ENCODE results near the gene MYH11. TPM values are rescaled to one million over a fixed set of nuclear protein-coding genes. Genes with fewer than 3 reads are reported as not detected.

The MYH11 gene
- total and polyA plus RNA-seq, 10 of the 15 experiments (the other 5 are each of a cell fraction or from before 2014, with no cell fraction given) = 0.01 to 1.9 (median 0.13) TPM; not detected in 1

GRCh38 chr16:15781650-15782049, 75.2 kb downstream of the MYH11 start:
- no peak for ATAC-seq
- no peaks in the 10 kb centered on the region for H3K9me3 ChIP-seq (replicated peaks; ENCODE audit: control insufficient read depth, insufficient read depth, low read length)
- no peaks in the 10 kb centered on the region for H3K79me2 ChIP-seq (ENCODE audit: control insufficient read depth, insufficient read depth, low read length)
- no peak overlapping the region for H3K4me2 ChIP-seq (ENCODE audit: control insufficient read depth, insufficient read depth)
- no peaks in the 10 kb centered on the region for H3K36me3 ChIP-seq (ENCODE audit: control insufficient read depth in 2 of 2, insufficient read depth in 2 of 2, low read length in 1 of 2)
- no peaks in the 10 kb centered on the region for H3K4me1 ChIP-seq (ENCODE audit: control insufficient read depth, insufficient read depth, low read length)
- FAIRE-seq = no peak
- DNase-seq (ENCODE audit: low read depth, low spot score) = no peak
- RAD21 ChIA-PET (ENCODE audit: unreplicated experiment) = no interaction called here
- SMC1A ChIA-PET (ENCODE audit: uncharacterized antibody, unreplicated experiment) = no interaction called here
- no peak overlapping the region for H2AFZ ChIP-seq (ENCODE audit: control insufficient read depth, low read depth, low read length)
- WGBS (ENCODE audit: insufficient coverage, insufficient replicate concordance, low lambda C conversion rate, missing lambda C conversion rate) = 60% methylated on average over 3 of the region's 3 CpGs
- no peak overlapping the region for H3K9ac ChIP-seq (ENCODE audit: control insufficient read depth, insufficient read depth, low read length)
- no peak overlapping the region for H3K4me3 ChIP-seq
- no peaks in the 10 kb centered on the region; a peak in 1 of 4 replicates for H3K27me3 ChIP-seq (replicated peaks in 1 of 2; ENCODE audit: control insufficient read depth in 2 of 2, insufficient read depth in 2 of 2, low read length in 1 of 2)
- CTCF ChIA-PET = no interaction called here
- POLR2A ChIA-PET = no interaction called here
- intact Hi-C loops (cut with micrococcal nuclease; ENCODE audit: unreplicated experiment) (no loop called here), in situ Hi-C loops (cut with MboI) (no loop called here)
- no peaks in the 10 kb centered on the region for H4K20me1 ChIP-seq (ENCODE audit: control insufficient read depth, insufficient read depth)
- BruUV-seq (replicated peaks) = no TSS peak
- no peak overlapping the region for H3K27ac ChIP-seq (ENCODE audit: control insufficient read depth, insufficient read depth)
- TF ChIP-seq NRF1 (conservative IDR thresholded peaks at IDR 0.05; ENCODE audit: low read depth, low read length) = no peak
- TF ChIP-seq E4F1 (IDR thresholded peaks at IDR 0.05; ENCODE audit: borderline replicate concordance, partially characterized antibody) = no peak
- TF ChIP-seq RBBP5 (conservative IDR thresholded peaks at IDR 0.05) = no peak
- no peak for TF ChIP-seq ZNF24 (IDR thresholded peaks at IDR 0.05)
- TF ChIP-seq ZNF592 (IDR thresholded peaks at IDR 0.05) = no peak
- no peak for TF ChIP-seq BCLAF1 (IDR thresholded peaks at IDR 0.05)
- no peak for TF ChIP-seq MAX (IDR thresholded peaks at IDR 0.05; ENCODE audit: low read depth, low read length)
- TF ChIP-seq CEBPB (IDR thresholded peaks at IDR 0.05; ENCODE audit: borderline replicate concordance in 1 of 2, low read depth in 2 of 2, low read length in 2 of 2) = no peak
- no peak for TF ChIP-seq BCL3 (IDR thresholded peaks at IDR 0.05; ENCODE audit: borderline replicate concordance, insufficient read depth, low read depth, low read length, poor library complexity, severe bottlenecking)
- TF ChIP-seq JUND (IDR thresholded peaks at IDR 0.05; ENCODE audit: low read depth, low read length) = no peak
- no peak for TF ChIP-seq HDAC2 (IDR thresholded peaks at IDR 0.05)
- TF ChIP-seq CHD1 (IDR thresholded peaks at IDR 0.05; ENCODE audit: low read depth, low read length) = no peak
- TF ChIP-seq ZNF207 (IDR thresholded peaks at IDR 0.05; ENCODE audit: borderline replicate concordance) = no peak
- TF ChIP-seq CHD4 (IDR thresholded peaks at IDR 0.05) = no peak
